DMS 273 (cell line): ENCODE data around the gene KRTAP4-1.
"Not testable (repeated sequence)": the region's sequence is repeated elsewhere in the genome, so short reads cannot be mapped to it uniquely, and the experiment has no call there.

Source experiments
- DNase-seq: peaks from one replicate; lab custom pipeline; 2025; ENCODE audit not compliant: unreplicated experiment; lab: John Stamatoyannopoulos, UW

The KRTAP4-1 gene

DNA sequence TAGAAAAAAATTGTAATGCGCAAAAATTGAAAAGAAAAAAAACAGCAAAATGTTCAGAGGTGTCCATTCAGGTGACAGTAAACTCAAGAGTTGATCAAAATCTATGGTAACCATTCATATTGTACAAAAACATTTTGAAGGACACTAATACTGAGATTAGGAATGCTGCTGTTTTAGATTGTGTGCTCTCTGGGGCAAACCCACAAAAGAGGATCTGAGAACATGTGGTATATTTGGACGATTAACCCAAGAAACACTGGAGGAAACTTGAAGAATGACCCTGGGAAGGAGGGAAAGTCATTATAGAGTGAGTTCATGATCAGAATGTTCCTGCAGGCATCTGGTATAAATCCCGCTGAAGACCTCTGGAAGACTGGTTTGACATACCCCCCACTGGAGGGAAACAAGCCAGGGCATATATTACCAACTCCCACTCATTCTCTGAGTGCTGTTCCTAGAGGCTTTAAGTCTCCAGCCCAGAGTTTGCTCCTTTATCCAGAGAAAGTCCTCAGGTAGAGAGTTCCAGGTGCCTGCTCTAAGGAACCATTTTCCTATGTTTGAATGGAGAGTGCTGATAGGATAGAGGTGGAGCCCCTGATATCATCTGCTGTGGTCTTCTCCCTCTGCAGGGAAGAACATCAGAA, 7.8 kb downstream of the KRTAP4-1 start:
- DNase-seq = no peak

DNA sequence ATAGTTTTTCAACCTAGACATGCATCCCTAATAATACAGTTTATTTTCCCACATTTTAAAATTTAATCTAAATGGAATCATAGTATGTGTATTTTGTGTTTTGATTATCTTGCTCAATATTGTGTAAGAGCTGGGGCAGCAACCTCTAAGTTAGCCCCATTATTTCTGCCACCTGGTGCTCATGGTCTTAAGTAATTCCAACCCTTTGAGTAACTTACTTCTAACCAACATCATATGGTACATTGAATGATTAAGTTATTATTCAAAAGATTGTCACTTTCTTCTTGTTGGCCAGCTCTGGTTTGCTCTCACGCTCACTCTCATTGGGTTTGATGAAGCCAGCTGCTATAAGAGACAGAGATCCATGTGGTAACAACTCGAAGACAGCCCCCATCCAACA, 12.8 kb downstream of the KRTAP4-1 start:
- DNase-seq = no peak

- DNase-seq = no peak
Measured at GRCh38 chr17:41168121-41168520, 16.6 kb downstream of the KRTAP4-1 start, which contains the start of gene KRTAP4-3. TSS of gene KRTAP4-3 (minus strand) at chr17:41168221. CDS start at chr17:41168172, 49 bp downstream.

DNA sequence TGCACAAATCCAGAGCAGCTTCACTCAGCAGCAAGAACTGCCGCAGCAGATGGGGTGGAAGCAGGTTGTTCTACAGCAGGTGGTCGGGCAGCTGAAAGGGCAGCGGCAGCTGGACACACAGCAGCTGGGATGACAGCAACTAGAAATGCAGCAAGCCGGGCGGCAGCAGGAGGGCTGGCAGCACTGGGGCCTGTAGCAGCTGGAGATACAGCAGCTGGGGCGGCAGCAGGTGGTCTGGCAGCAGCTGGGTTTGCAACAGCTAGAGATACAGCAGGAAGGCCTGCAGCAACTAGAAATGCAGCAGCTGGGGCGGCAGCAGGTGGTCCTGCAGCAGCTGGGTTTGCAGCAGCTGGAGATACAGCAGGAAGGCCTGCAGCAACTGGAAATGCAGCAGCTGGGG, 17.1 kb downstream of the KRTAP4-1 start:
- DNase-seq = no peak

DNA sequence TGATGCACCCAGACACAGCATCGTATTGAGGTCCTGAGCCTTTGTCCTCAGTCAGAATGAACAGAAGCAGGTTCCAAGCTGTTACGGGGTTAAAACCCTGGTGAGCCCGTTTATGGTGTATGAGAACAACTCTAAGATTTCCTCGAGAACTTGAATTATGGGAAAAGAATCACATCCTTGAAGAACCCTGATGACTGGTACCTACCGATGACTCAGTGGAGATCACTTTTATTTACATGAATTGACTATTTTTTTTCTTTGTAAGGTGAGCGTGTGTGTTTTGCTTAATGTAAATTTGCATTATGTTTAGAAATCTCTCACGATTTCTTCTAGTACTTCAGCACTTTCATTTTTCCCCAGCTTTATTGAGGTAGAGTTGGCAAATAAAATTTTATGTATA, 20.9 kb downstream of the KRTAP4-1 start:
- DNase-seq = no peak

GRCh38 chr17:41160648-41161047, 24.1 kb downstream of the KRTAP4-1 start, which contains the start of gene KRTAP4-4:
TSS of gene KRTAP4-4 (minus strand) at chr17:41160748. CDS start at chr17:41160691, 57 bp downstream.
- no peak for DNase-seq

GRCh38 chr17:41160190-41160589, 24.5 kb downstream of the KRTAP4-1 start:
- DNase-seq = not testable (repeated sequence)

DNA sequence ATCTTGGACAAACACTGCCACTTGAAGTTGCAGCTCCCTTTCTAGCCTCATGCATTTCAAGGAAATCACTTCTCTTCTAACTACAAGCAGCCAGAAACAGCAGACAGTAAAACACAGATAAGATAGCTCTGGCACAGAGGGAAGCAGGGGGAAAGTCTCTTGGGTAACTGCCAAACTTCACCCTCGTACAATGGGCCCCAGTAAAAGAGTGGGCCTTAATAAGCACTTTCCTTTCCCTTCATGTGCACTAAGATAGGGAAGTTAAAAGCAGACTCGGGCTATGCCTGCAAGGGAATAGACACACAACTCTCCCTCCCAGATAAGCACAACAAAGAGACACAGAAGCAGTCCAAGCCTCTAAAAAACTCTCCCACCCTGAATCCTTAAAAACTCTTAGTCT, 30.9 kb downstream of the KRTAP4-1 start:
- DNase-seq = no peak

DNA sequence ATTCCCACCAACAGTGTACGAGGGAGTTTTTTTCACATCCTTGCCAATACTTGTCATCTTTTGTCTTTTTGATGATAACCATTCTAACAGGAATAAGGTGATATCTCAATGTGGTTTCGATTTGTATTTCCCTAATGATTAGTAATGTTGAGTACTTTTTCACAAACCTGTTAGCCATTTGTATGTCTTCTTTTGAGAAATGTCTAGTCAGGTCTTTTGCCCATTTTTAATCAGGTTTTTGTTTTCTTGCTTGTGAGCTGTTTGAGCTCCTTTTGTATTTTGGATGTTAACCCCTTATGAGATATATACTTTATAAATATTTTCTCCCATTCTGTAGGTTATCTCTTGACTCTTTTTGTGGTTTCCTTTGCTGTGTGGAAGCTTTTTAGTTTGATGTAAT, 33.2 kb downstream of the KRTAP4-1 start:
- no peak for DNase-seq

GRCh38 chr17:41150026-41150425, 34.7 kb downstream of the KRTAP4-1 start:
- no peak for DNase-seq

DNA sequence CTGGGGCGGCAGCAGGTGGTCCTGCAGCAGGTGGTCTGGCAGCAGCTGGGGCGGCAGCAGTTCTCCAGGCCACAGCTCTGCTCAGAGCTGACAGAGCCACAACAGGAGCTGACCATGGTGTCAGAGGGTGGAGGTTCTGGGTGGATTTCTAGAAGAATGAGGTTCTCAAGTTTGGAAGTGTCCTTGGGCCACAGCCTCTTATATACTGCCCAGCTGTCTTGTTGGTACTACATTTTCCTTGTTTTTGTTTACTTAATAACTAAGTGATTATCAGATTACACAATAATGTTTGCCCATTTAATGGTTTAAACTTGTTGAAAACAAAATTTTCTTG, 35.1 kb downstream of the KRTAP4-1 start, which contains the start of gene KRTAP4-5:
Gene KRTAP4-5 (minus strand): TSS at position 174 of the 334 bp plus-strand sequence. CDS start 58 bp downstream, at position 116.
- no peak for DNase-seq

- not testable (repeated sequence) for DNase-seq
Measured at GRCh38 chr17:41148971-41149651, 35.6 kb downstream of the KRTAP4-1 start.

- no peak for DNase-seq
Measured at GRCh38 chr17:41147531-41148204, 37.0 kb downstream of the KRTAP4-1 start.

GRCh38 chr17:41145261-41145660, 39.5 kb downstream of the KRTAP4-1 start:
- DNase-seq = no peak

DNA sequence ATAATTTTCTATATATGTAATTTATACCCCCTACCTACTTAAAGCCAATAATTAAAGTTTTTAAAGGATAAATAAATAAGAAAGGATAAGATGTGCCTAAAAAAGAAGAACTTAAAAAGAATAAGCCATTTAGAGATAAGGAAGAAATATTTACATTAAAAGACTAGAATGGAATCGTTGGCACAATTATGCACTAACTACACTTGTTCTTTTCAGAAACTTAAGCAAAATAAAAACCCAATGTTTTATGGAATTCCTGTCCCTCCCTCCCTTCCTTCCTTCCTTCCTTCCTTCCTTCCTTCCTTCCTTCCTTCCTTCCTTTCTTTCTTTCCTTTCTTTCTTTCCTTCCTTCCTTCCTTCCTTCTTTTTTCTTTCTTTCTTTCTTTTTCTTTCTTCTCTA, 39.9 kb downstream of the KRTAP4-1 start:
- DNase-seq = no peak

GRCh38 chr17:41141361-41141760, 43.4 kb downstream of the KRTAP4-1 start:
- no peak for DNase-seq

DNA sequence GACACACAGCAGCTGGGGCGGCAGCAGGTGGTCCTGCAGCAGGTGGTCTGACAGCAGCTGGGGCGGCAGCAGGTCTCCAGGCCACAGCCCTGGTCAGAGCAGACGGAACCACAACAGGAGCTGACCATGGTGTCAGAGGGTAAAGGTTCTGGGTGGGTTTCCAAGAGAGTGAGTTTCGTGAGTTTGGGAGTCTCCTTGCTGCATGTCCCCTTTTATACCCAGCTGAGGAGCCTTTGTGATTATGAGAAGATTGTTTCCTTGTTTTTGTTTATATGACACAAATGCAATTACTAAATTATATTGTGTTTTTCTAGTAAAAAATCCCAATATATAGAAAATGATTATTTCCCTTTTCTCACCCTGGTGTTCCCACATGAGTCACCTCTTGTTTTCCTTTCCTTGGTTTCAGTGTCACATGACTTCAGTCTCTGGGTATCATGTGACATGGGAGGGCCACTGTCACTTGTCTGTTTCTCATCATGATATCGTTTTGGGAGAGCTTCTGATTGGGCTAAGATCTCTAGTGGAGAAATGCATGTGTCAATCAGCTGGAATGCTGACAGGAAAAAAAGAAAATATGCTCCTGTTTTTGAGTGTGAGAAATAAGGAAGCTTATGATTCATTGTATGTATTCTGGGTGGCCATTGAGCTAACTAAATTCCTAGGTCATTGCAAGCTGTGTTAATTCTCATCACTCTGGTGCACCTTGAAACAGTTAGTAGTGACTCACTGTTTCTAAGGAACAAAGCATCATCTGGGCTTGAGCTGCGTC, 44.2 kb downstream of the KRTAP4-1 start, which contains the start of gene KRTAP4-6:
Gene KRTAP4-6 (minus strand): TSS at position 185 of the 772 bp plus-strand sequence. CDS start 57 bp downstream, at position 128.
- no peak for DNase-seq

- not testable (repeated sequence) for DNase-seq
Measured at GRCh38 chr17:41139865-41140264, 44.8 kb downstream of the KRTAP4-1 start.
